HEK293 (cell line): ENCODE data around the gene LYPD5.

Experiments
- CTCF ChIA-PET: fragments of 350-600 bp; formaldehyde crosslinking; extraction: SDS; loops from one replicate; lab custom pipeline; 2021; ENCODE audit warnings: antibody characterized with exemption; lab: Yijun Ruan, JAX
- POLR2A ChIA-PET: fragments of 300-600 bp; formaldehyde crosslinking; extraction: SDS; loops from one replicate; lab custom pipeline; 2020; ENCODE audit warnings: antibody characterized with exemption, inconsistent platforms; lab: Yijun Ruan, JAX
- H3K27ac ChIP-seq: fragments of 200-500 bp; sonication (Bioruptor generic); 2 replicates; pipeline ENCODE4 v1.5.1; 2014; ENCODE audit warnings: low read depth, low read length, control low read depth, inconsistent platforms; ENCODE audit errors: extremely low read depth
- H3K36me3 ChIP-seq, 2 experiments: fragments of 200-500 bp in 1 of 2; sonication (Bioruptor generic) in 1 of 2; 1 replicate in 1 of 2; 2 replicates in 1 of 2; pipeline ENCODE4 v1.5.1; 2014 to 2017; ENCODE audit warnings: inconsistent platforms in 2 of 2, low read length in 2 of 2; ENCODE audit not compliant: control insufficient read depth in 2 of 2, insufficient read depth in 1 of 2
- H3K4me1 ChIP-seq: fragments of 200-500 bp; sonication (Bioruptor generic); 2 replicates; pipeline ENCODE4 v1.5.1; 2014; ENCODE audit warnings: mild to moderate bottlenecking, low read length, inconsistent platforms; ENCODE audit not compliant: control insufficient read depth, insufficient read depth
- H3K4me3 ChIP-seq: 2 replicates; pipeline ENCODE4 v1.5.1; 2011; ENCODE audit warnings: low read depth, mild to moderate bottlenecking, control low read depth, low read length, moderate library complexity
- H3K9me3 ChIP-seq: fragments of 200-500 bp; sonication (Bioruptor generic); 2 replicates; pipeline ENCODE4 v1.5.1; 2014; ENCODE audit warnings: low read depth, low read length, inconsistent platforms; ENCODE audit not compliant: control insufficient read depth, insufficient read depth
- BCL11B ChIP-seq: fragments of 450-650 bp; formaldehyde crosslinking; IDR thresholded peaks from 2 replicates; pipeline ENCODE4 v1.5.1; 2016; ENCODE audit warnings: low read depth, missing biosample characterization, missing genetic modification characterization
- SP7 ChIP-seq: fragments of 450-650 bp; formaldehyde crosslinking; IDR thresholded peaks from 2 replicates; pipeline ENCODE4 v1.5.1; 2016; ENCODE audit warnings: missing biosample characterization, missing genetic modification characterization
- ZBTB21 ChIP-seq: fragments of 450-650 bp; formaldehyde crosslinking; IDR thresholded peaks from 2 replicates; pipeline ENCODE4 v1.5.1; 2017; ENCODE audit warnings: missing biosample characterization, missing genetic modification characterization
- ZNF133 ChIP-seq: fragments of 450-650 bp; formaldehyde crosslinking; IDR thresholded peaks from 2 replicates; pipeline ENCODE4 v1.5.1; 2016; ENCODE audit warnings: missing biosample characterization, missing genetic modification characterization
- ZNF37A ChIP-seq: fragments of 450-650 bp; IDR thresholded peaks from 2 replicates; pipeline ENCODE4 v1.5.1; 2018; ENCODE audit warnings: missing biosample characterization, missing genetic modification characterization
- ZNF596 ChIP-seq: fragments of 450-650 bp; IDR thresholded peaks from 2 replicates; pipeline ENCODE4 v1.5.0; 2018; ENCODE audit warnings: missing biosample characterization, mild to moderate bottlenecking, missing genetic modification characterization, moderate library complexity
- ZNF654 ChIP-seq: fragments of 450-650 bp; formaldehyde crosslinking; IDR thresholded peaks from 2 replicates; pipeline ENCODE4 v1.5.1; 2016; ENCODE audit warnings: low read depth, missing biosample characterization, missing genetic modification characterization
- ZNF664 ChIP-seq: fragments of 450-650 bp; formaldehyde crosslinking; IDR thresholded peaks from 2 replicates; pipeline ENCODE4 v1.5.1; 2016; ENCODE audit warnings: missing biosample characterization, missing genetic modification characterization
- ZXDB ChIP-seq: fragments of 450-650 bp; formaldehyde crosslinking; IDR thresholded peaks from 2 replicates; pipeline ENCODE4 v1.5.1; 2016; ENCODE audit warnings: missing biosample characterization, missing genetic modification characterization
- TF ChIP-seq, protein P1 (sequence below): sonication (generic); formaldehyde crosslinking; IDR thresholded peaks from 2 replicates; pipeline ENCODE4 v1.8.1; 2022; ENCODE audit warnings: mild to moderate bottlenecking, moderate library complexity, missing genetic modification reagents
- TF ChIP-seq, protein P2 (sequence below): fragments of 450-650 bp; formaldehyde crosslinking; IDR thresholded peaks from 2 replicates; pipeline ENCODE4 v1.5.1; 2016; ENCODE audit warnings: missing biosample characterization, missing genetic modification characterization
- TF ChIP-seq, protein P3 (sequence below): fragments of 450-650 bp; formaldehyde crosslinking; conservative IDR thresholded peaks from 2 replicates; pipeline ENCODE4 v1.5.1; 2016; ENCODE audit warnings: low read depth, missing biosample characterization, missing genetic modification characterization

Gene LYPD5

DNA sequence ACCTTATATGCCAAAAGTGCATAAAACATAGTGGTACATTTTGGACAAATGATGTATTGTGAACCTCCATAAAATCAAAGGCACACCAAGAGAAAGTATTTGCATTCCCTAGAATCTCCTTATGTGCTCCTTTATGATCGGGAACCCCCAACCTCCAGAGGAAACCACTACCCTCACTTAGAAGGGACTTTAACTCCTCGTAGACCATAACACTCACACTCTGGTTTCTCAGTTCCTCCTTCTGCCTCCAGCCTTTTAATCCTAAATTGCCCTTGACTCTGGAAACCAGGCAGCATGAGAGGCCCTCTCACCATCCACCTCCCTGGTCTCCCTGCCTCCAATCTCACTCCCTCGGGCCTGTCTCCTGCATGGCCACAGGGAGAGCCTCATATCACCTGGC is 11.7 kb downstream of the LYPD5 start:
- H3K36me3 ChIP-seq = no peaks in the 10 kb centered on the region; a peak in 1 of 3 replicates
- no peaks in the 10 kb centered on the region; the same call in 1 of the 2 replicates for H3K9me3 ChIP-seq
- H3K4me1 ChIP-seq = no peaks in the 10 kb centered on the region
- H3K27ac ChIP-seq = no peak overlapping the region
- H3K4me3 ChIP-seq = no peak overlapping the region
- no peak for TF ChIP-seq BCL11B (tag by site-specific recombination)
- TF ChIP-seq ZXDB (tag by site-specific recombination) = no peak
- ChIA-PET POLR2A (no interaction called here), CTCF (interaction anchor here (0.6 to 15.3 kb wide), 6 partner anchors 10 to 122 kb away, joined by 3 to 213 read pairs (median 3); partner anchors contain the start of gene KCNN4)

DNA sequence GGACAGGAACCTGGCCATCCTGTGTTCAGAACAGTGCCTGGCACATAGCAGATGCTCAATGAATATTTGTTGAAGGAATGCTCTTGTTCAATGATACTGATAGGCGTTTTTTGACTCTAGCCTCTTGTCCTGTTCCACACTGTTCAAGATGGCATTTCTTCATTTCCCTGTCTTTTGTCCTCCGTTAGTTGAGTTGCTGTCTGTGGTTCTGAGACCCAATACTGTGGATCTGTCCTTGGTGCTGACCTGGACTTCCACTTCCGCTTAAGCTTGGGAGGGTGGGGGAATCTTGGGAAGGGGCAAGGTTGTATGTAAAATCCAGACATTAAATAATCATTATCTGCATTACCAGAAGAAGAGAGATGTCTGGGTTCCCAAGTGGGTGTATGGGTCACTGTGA is 13.2 kb downstream of the LYPD5 start:
- Histone ChIP-seq H3K36me3 (no peaks in the 10 kb centered on the region; a peak in 1 of 3 replicates), H3K9me3 (no peaks in the 10 kb centered on the region; the same call in 1 of the 2 replicates), H3K4me3 (no peak overlapping the region), H3K4me1 (no peaks in the 10 kb centered on the region; the same call in 1 of the 2 replicates), H3K27ac (no peak overlapping the region)
- TF ChIP-seq ZNF133 = no peak
- TF ChIP-seq, protein P1, sequence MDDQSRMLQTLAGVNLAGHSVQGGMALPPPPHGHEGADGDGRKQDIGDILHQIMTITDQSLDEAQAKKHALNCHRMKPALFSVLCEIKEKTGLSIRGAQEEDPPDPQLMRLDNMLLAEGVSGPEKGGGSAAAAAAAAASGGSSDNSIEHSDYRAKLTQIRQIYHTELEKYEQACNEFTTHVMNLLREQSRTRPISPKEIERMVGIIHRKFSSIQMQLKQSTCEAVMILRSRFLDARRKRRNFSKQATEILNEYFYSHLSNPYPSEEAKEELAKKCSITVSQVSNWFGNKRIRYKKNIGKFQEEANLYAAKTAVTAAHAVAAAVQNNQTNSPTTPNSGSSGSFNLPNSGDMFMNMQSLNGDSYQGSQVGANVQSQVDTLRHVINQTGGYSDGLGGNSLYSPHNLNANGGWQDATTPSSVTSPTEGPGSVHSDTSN = 0 out of 2 replicates have a peak, but pooled peaks have one; percentile 31
- TF ChIP-seq, protein P2, sequence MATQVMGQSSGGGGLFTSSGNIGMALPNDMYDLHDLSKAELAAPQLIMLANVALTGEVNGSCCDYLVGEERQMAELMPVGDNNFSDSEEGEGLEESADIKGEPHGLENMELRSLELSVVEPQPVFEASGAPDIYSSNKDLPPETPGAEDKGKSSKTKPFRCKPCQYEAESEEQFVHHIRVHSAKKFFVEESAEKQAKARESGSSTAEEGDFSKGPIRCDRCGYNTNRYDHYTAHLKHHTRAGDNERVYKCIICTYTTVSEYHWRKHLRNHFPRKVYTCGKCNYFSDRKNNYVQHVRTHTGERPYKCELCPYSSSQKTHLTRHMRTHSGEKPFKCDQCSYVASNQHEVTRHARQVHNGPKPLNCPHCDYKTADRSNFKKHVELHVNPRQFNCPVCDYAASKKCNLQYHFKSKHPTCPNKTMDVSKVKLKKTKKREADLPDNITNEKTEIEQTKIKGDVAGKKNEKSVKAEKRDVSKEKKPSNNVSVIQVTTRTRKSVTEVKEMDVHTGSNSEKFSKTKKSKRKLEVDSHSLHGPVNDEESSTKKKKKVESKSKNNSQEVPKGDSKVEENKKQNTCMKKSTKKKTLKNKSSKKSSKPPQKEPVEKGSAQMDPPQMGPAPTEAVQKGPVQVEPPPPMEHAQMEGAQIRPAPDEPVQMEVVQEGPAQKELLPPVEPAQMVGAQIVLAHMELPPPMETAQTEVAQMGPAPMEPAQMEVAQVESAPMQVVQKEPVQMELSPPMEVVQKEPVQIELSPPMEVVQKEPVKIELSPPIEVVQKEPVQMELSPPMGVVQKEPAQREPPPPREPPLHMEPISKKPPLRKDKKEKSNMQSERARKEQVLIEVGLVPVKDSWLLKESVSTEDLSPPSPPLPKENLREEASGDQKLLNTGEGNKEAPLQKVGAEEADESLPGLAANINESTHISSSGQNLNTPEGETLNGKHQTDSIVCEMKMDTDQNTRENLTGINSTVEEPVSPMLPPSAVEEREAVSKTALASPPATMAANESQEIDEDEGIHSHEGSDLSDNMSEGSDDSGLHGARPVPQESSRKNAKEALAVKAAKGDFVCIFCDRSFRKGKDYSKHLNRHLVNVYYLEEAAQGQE (tag by site-specific recombination) = peak; percentile 100
- TF ChIP-seq ZNF664 (tag by site-specific recombination) = peak; percentile 58; the same call in 1 of the 2 replicates
- POLR2A ChIA-PET = no interaction called here
- CTCF ChIA-PET = interaction anchor here (0.9 to 15.3 kb wide), 5 partner anchors 20 to 121 kb away, joined by 3 to 213 read pairs (median 16); no protein-coding TSS in a partner anchor

DNA sequence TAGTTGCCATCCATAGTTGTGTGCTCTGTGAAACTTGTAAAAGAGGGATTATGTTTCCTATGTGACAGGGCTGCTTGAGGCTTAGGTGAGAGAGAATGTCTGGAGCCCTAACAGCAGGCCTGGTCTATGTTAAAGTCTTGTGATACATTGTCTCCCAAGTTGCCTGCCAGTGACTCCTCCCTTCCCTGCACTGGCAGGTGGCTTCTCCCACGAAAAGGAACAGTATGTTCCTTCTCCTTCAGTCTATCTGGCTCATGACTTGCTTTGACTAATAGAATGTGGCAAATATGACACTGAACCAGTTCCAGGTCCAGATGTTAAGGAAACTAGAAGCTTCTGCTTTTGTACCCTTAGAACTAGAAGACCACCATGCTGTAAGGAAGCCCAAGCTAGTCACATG is 15.6 kb downstream of the LYPD5 start:
- H3K36me3 ChIP-seq = no peaks in the 10 kb centered on the region; a peak in 1 of 3 replicates
- TF ChIP-seq ZNF654 (tag by site-specific recombination) = no peak
- TF ChIP-seq ZNF596 (tag by site-specific recombination) = no peak
- TF ChIP-seq ZNF37A (tag by site-specific recombination) = no peak
- TF ChIP-seq ZNF664 (tag by site-specific recombination) = no peak
- no peak for TF ChIP-seq SP7
- TF ChIP-seq, protein P3, sequence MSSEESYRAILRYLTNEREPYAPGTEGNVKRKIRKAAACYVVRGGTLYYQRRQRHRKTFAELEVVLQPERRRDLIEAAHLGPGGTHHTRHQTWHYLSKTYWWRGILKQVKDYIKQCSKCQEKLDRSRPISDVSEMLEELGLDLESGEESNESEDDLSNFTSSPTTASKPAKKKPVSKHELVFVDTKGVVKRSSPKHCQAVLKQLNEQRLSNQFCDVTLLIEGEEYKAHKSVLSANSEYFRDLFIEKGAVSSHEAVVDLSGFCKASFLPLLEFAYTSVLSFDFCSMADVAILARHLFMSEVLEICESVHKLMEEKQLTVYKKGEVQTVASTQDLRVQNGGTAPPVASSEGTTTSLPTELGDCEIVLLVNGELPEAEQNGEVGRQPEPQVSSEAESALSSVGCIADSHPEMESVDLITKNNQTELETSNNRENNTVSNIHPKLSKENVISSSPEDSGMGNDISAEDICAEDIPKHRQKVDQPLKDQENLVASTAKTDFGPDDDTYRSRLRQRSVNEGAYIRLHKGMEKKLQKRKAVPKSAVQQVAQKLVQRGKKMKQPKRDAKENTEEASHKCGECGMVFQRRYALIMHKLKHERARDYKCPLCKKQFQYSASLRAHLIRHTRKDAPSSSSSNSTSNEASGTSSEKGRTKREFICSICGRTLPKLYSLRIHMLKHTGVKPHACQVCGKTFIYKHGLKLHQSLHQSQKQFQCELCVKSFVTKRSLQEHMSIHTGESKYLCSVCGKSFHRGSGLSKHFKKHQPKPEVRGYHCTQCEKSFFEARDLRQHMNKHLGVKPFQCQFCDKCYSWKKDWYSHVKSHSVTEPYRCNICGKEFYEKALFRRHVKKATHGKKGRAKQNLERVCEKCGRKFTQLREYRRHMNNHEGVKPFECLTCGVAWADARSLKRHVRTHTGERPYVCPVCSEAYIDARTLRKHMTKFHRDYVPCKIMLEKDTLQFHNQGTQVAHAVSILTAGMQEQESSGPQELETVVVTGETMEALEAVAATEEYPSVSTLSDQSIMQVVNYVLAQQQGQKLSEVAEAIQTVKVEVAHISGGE (tag by site-specific recombination) = no peak
- TF ChIP-seq ZBTB21 = no peak
- TF ChIP-seq, all 188 proteins: peak for 0
- Histone ChIP-seq H3K4me3 (no peak overlapping the region), H3K9me3 (no peaks in the 10 kb centered on the region; the same call in 1 of the 2 replicates), H3K4me1 (no peaks in the 10 kb centered on the region; the same call in 1 of the 2 replicates), H3K27ac (no peak overlapping the region)
- CTCF ChIA-PET = interaction anchor here (0.6 to 15.3 kb wide), 11 partner anchors 10 to 986 kb away, joined by 3 to 213 read pairs (median 3); no protein-coding TSS in a partner anchor
- POLR2A ChIA-PET = no interaction called here
